GM12872 (cell line): ENCODE results near the gene CSNK1D.

Source experiments
- TF ChIP-seq, protein P1 (sequence below): IDR thresholded peaks from 3 replicates; pipeline ENCODE4 v1.5.1; 2011; ENCODE audit warnings: low read depth, mild to moderate bottlenecking, low read length, moderate library complexity; ENCODE audit not compliant: insufficient read depth

CSNK1D gene

DNA sequence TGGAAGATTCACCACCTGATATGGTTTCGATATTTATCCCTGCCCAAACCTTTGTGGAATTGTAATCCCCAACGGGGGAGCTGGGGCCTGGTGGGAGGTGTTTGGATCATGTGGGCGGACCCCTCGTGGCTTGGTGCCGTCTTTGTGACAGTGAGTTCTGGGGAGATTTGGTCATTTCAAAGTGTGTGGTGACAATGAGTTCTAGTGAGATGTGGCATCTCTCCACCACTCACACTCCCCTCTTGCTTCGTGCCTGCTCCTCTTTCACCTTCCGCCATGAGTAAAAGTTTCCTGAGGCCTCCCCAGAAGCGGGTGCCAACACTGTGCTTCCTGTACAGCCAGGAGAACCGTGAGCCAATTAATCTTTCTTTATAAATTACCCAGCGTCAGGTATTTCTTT, 70.5 kb downstream of the CSNK1D start:
- TF ChIP-seq, protein P1, sequence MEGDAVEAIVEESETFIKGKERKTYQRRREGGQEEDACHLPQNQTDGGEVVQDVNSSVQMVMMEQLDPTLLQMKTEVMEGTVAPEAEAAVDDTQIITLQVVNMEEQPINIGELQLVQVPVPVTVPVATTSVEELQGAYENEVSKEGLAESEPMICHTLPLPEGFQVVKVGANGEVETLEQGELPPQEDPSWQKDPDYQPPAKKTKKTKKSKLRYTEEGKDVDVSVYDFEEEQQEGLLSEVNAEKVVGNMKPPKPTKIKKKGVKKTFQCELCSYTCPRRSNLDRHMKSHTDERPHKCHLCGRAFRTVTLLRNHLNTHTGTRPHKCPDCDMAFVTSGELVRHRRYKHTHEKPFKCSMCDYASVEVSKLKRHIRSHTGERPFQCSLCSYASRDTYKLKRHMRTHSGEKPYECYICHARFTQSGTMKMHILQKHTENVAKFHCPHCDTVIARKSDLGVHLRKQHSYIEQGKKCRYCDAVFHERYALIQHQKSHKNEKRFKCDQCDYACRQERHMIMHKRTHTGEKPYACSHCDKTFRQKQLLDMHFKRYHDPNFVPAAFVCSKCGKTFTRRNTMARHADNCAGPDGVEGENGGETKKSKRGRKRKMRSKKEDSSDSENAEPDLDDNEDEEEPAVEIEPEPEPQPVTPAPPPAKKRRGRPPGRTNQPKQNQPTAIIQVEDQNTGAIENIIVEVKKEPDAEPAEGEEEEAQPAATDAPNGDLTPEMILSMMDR = no peak

DNA sequence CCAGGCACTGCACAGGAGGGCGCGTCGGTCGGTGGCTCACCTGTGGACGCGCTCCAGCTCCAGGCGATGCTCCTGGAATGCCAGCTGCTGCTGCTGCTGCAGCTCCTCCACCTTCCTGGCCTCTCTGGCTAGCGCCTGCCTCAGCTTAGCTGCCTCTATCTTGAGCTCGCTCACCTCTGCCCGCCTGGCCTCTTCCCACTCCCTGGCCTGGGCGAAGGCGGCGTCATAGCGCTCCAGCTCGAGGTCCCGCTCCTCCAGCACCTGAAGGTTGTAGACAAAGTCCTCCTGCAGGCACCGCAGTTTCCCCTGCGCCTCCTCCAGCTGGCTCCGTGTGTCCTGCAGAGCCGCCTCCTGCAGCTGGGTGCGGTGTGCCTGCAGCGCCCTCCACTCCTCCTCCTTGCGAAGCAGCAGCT, 72.0 kb downstream of the CSNK1D start:
- TF ChIP-seq, protein P1 = no peak

DNA sequence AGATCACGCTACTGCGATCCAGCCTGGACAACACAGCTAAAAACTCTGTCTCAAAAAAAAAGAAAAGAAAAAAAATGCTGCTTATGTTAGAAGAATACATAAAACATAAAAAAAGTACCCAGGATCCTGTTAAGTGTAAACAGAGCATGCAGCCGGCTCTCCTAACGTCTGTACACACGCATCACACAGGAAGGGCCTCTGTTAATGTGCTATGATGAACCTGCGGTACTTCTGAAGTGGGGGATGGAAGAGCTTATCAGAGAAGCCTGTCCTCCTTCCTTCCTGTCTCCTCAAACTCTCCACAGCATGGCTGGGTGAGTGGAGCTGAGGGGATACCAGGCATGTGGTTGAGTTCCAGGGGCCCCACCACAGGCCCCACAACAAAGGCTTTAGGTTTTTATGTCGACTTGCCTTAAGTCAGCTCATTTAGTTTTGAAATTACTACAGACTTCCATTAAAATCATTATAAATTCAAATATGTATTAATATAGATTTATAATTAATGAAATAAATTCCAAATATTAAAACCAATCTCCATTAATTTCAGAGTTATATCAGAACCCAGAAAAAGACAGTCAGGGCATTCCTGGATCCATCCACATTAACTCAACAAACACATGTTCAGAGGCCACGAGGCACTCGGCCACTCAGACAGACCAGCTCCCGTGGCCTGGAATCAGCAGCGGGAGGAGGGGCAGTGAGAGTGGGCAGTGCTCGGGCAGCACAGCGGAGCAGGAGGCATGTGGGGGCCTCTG, 72.6 kb downstream of the CSNK1D start:
- TF ChIP-seq, protein P1 = no peak

DNA sequence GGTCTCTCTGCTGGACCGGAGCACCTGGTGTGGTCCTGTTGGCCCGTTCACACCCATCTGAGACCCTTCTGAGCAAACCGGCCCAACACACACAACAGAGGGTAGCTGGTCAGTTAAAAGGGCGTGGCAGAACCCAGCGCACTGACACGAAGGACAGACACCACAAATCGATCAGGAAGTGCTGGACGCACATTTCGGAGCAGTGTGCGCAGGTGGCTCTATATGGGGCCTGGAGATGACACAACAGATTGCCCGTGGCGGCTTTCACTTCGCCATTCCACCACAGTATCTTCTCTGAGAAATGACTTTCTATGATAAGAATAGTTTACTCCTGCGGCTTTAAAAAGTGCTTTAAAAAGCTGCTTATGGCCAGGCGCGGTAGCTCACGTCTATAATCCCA, 73.4 kb downstream of the CSNK1D start:
- TF ChIP-seq, protein P1 = no peak

DNA sequence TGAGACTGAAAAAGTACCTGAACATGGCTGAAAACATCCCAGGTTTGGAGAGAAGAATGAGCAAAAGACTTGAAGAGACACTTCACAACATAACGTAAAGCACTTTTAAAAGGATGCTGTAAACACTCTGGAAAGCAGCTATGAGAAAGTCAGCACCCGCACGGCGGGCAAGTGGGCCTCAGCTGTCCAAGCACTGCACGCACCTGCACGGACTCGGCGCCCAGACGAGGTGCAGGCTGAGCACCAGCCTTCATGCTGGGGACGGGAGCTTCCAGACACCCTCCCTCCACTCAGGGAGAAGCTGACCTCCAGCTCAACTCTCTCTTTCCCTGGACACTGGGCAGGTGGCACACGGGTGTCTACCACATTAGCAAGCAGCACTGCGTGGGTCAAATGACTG, 74.0 kb downstream of the CSNK1D start:
- TF ChIP-seq, protein P1 = no peak

DNA sequence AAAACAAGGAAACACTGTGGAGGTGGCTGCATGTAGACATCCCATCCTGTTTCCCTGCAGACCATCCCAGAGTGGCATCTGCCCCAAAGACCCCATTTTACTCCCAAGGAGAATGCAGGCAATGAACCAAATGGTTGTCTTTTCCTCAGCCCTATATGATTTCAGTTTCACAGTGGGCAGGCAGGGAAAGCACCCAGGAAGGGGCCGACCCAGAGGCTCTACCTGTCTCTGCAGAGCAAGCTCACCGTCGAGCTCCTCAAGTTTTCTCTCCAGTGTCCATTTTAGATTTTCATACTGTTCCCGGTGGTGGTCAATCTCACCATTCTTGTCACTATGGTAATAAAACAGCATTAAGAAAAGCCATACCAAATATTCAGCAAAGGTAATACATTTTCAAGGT, 75.4 kb downstream of the CSNK1D start:
- TF ChIP-seq, protein P1 = no peak

DNA sequence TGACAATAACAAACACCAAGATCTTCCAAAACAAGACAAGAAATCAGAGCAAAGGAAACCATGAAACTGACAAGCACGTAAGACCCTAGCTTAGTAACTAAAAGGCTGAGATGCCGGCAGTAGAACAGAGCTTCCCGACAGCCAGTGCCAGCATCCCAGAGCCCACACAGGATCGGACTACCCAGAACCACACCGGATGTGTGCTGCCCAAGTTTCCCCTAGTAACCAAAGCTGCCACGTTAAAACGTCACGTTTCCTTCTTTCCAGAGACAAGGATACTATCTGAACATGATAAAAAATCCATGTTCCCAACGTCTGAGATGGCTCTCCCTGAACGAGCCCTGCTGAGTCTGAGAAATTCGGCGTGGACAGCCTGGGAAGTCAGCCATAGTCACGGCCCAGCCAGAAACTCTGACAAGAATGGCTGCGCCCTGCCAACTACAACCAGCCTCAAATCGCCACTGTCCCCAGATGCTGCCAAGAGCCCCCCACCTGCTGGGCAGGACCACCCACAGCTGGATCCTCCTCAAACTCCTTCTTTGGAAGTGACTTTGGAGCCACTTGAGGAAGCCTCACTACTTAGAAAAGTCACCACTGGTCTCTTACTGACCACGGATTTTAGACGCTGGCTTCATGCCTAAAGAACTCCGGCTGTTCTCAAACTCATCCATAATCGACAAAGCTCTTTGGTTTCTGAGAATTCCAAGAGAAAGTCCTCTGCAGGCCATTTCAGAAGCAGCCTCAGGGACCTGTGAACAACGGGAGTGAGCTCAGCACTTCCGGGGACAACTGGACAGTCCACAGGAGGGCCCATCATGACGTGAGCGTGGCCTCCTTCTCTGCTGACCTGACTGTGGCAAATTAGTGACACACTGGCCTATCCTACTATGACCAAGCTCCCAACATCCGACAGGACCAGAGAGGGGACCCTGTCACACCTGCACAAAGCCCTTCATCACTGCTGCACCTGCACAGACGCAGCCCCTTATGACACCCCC, 77.5 kb downstream of the CSNK1D start:
- TF ChIP-seq, protein P1 = no peak
